HG03025 (cell line): ENCODE measurements around the gene RABAC1.

Source experiments
- ATAC-seq: cut with Tn5 transposase; IDR thresholded peaks from one replicate; pipeline ENCODE4 v1.9.1; 2021; ENCODE audit warnings: mild to moderate bottlenecking, moderate library complexity; ENCODE audit not compliant: unreplicated experiment, low FRiP score

The RABAC1 gene

GRCh38 chr19:41930322-41930722 lies 28.8 kb downstream of the RABAC1 start:
- ATAC-seq = no peak

- ATAC-seq = no peak
These were observed 29.5 kb downstream of the RABAC1 start for GRCh38 chr19:41929536-41930071.

- no peak for ATAC-seq
These were observed 30.2 kb downstream of the RABAC1 start for GRCh38 chr19:41928754-41929535.

GRCh38 chr19:41928221-41928683 lies 30.9 kb downstream of the RABAC1 start, which contains the start of gene ERFL:
Gene ERFL (minus strand): TSS chr19:41928449. CDS start chr19:41912919, 15,530 bp downstream.
- no peak for ATAC-seq

- ATAC-seq = no peak
These were observed 31.5 kb downstream of the RABAC1 start for GRCh38 chr19:41927497-41928192.

DNA sequence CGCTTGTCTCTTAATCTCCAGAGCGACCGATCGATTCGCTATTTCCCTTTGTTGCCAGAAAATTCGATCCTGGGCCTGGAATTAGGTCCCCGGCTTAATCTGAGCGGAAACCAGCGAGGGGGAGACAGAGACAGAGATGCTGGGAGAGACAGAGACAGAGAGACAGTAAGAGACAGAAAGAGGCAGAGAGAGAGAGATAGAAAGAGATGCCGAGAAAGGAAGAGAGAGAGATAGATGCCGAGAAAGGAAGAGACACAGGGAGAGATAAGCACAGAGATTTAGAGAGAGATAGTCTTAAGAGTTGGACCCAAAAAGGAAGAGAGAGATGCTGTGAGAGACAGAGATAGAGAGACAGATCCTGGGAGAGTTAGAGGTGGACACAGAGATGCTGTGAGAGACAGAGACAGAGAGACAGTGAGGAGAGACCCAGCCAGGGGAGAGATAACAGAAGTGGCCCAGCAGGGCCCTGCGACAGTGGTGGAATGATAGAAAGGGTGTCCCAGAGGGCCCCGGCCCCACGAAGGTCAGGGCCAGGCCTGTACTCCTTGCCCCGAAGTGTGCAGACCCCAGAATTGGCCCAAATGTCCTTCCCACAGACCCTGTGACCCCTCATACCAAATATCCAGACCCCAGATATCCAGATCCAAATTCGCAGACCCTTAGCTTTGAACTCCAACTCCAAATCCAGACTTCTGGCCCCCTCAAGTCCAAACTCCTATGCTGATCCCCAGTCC lies 32.2 kb downstream of the RABAC1 start:
- ATAC-seq = no peak

DNA sequence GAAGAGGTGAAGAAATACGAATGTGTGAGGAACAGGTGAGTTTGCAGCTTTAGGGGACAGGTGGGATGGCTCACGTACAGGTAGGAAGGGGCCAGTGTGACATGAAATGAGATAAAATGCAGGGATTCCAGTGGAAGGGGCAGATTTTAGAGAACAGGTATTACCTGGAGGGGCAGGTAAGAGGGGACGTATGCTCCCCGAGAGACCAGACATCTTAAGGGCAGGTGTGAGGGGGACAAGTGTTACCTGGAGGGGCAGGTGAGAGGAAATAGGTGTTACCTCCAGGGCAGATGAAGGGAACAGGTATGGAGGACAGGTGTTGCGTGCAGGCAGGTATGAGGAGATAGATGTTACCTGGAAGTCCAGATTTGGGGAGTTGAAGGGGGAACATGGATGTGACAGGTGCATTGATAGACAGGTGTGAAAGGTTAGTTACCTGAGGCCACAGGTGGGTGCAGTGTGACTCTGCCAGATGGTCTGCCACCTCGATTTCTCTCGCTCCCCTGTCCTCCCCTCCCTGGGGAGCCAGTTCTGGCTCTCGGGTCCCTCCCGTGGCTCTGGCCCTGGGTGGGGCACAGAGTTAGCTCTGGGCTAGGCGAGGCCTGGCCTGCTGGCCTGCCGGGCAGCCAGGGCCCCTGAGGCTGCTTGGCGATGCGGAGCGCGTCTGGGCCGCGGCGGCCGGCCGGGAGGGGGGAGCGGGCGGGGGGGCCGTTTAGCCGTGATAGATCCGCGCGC lies 32.9 kb downstream of the RABAC1 start:
- no peak for ATAC-seq

- ATAC-seq = no peak
These were observed 33.7 kb downstream of the RABAC1 start for GRCh38 chr19:41925208-41926003.

GRCh38 chr19:41924151-41925145 lies 34.7 kb downstream of the RABAC1 start:
- ATAC-seq = no peak

DNA sequence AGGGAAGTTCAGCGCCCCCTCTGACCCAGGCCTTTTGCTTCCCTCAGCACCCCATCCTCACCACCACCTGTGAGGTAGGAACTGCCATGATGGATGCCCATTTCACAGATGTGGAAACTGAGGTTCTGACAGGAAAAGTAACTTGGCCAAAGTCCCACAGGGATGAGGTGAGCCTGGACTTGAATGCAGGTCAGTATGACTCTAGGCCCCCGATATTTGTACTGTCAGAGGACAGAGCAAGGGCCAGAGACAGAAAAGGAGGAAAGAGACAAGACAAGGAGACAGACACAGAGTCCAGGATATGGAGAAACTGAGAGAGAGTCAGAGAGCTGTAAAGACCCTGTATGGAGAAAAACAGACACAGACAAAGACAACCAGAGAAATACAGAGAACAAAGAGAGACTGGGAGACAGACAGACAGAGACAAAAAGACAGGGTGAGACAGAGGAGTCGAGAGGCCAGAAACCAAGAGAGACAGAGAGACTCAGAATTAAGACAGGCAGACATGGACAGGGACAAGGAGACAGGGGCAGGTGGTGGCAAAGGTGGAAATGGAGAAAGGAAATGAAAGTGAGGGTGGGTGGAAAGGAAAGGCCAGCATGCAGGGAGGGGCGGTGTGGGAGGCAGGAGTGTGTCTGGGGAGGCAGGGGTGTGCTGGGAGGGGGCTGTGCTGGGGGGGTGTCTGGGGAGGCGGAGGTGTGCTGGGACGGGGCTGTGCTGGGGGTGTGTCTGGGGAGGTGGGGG lies 35.9 kb downstream of the RABAC1 start:
- no peak for ATAC-seq

DNA sequence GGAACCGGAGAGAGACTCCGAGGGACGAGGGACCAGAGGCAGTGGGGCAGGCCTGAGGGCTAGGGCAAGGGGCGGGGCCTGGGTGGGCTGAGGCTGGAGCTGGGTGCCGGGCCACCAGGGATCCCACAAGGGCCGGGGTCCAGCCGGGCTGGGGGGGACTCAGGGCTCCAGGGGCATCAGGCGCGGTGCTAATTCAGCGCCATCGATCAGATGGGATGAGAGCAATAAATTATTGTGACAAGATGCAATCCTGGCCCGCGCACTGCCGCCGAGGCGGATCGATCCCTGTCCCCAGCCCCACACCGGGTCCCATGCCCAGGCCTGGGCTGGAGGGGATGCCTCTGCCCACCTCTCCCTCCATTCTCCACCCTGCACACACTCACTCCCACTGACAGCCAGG lies 36.5 kb downstream of the RABAC1 start:
- ATAC-seq = no peak

GRCh38 chr19:41921577-41922576 lies 37.2 kb downstream of the RABAC1 start:
- ATAC-seq = no peak

- no peak for ATAC-seq
These were observed 38.1 kb downstream of the RABAC1 start for GRCh38 chr19:41920882-41921576.

GRCh38 chr19:41919948-41920712 lies 39.0 kb downstream of the RABAC1 start:
- no peak for ATAC-seq

- ATAC-seq = no peak
These were observed 40.4 kb downstream of the RABAC1 start for GRCh38 chr19:41918653-41919244.
